HepG2 (cell line): ENCODE data around the gene PPCDC. TPM values are rescaled to one million over a fixed set of nuclear protein-coding genes. Genes with fewer than 3 reads are reported as not detected.
A peak's percentile ranks its signal among the peaks of the same experiment; 100 is the strongest.

Experiments used
- CBFB ChIP-seq: sonication (generic); formaldehyde crosslinking; IDR thresholded peaks from 2 replicates; pipeline ENCODE4 v1.4.0; 2020; ENCODE audit warnings: missing genetic modification reagents
- KDM5A ChIP-seq: fragments of 200-600 bp; sonication (generic); IDR thresholded peaks from 2 replicates; pipeline ENCODE4 v1.7.0; 2018; ENCODE audit warnings: antibody characterized with exemption, mild to moderate bottlenecking, low read length, borderline replicate concordance
- MXD4 ChIP-seq: IDR thresholded peaks from 2 replicates; pipeline ENCODE4 v1.6.1; 2016; ENCODE audit warnings: mild to moderate bottlenecking, missing biosample characterization, missing genetic modification reagents
- NFE2L1 ChIP-seq: sonication (generic); formaldehyde crosslinking; IDR thresholded peaks from 2 replicates; pipeline ENCODE4 v1.4.0; 2020; ENCODE audit warnings: missing genetic modification reagents, mild to moderate bottlenecking, borderline replicate concordance
- REL ChIP-seq: sonication (generic); formaldehyde crosslinking; conservative IDR thresholded peaks from 2 replicates; pipeline ENCODE4 v1.8.0; 2022; ENCODE audit warnings: mild to moderate bottlenecking, missing genetic modification reagents, moderate library complexity
- TEAD3 ChIP-seq: optimal IDR thresholded peaks from 2 replicates; pipeline ENCODE3; 2016; ENCODE audit warnings: borderline replicate concordance
- TSC22D2 ChIP-seq: sonication (generic); formaldehyde crosslinking; IDR thresholded peaks from 2 replicates; pipeline ENCODE4 v1.5.1; 2020; ENCODE audit warnings: missing genetic modification reagents, mild to moderate bottlenecking, borderline replicate concordance
- ZNF143 ChIP-seq: sonication (generic); formaldehyde crosslinking; IDR thresholded peaks from 2 replicates; pipeline ENCODE4 v1.4.0; 2020; ENCODE audit warnings: missing genetic modification reagents
- ZNF451 ChIP-seq: sonication (generic); formaldehyde crosslinking; IDR thresholded peaks from 2 replicates; pipeline ENCODE4 v1.5.0; 2020; ENCODE audit warnings: mild to moderate bottlenecking, missing genetic modification reagents
- ZNF709 ChIP-seq: sonication (generic); formaldehyde crosslinking; IDR thresholded peaks from 2 replicates; pipeline ENCODE4 v1.5.0; 2020; ENCODE audit warnings: mild to moderate bottlenecking, missing genetic modification reagents
- ZNF780A ChIP-seq: sonication (generic); formaldehyde crosslinking; IDR thresholded peaks from 2 replicates; pipeline ENCODE4 v1.8.0; 2022; ENCODE audit warnings: mild to moderate bottlenecking, missing genetic modification reagents, moderate library complexity
- ZNF816 ChIP-seq: sonication (generic); formaldehyde crosslinking; IDR thresholded peaks from 2 replicates; pipeline ENCODE4 v1.8.0; 2022; ENCODE audit warnings: missing genetic modification reagents, mild to moderate bottlenecking, borderline replicate concordance
- ZNF879 ChIP-seq: sonication (generic); formaldehyde crosslinking; IDR thresholded peaks from 2 replicates; pipeline ENCODE4 v1.8.1; 2023; ENCODE audit warnings: missing genetic modification reagents
- polyA plus RNA-seq, 8 experiments: library from polyadenylated mRNA; depleted of rRNA in 3 of 8; stranded (reverse) in 7 of 8; unstranded in 1 of 8; fragments of >200 nt; fragmentation: Illumina TruSeq in 4 of 8; extraction: Trizol in 4 of 8; gene quantifications; 2 replicates each; pipeline versions ENCODE4 v1.2.1 to v1.2.3, GENCODE V29; 2011 to 2016; ENCODE audit warnings: low read depth in 4 of 8, missing spikeins in 1 of 8, mixed read lengths in 1 of 8; ENCODE audit not compliant: insufficient read depth in 1 of 8
- total RNA-seq, 5 experiments: library from RNA; depleted of rRNA; stranded (reverse); fragments of >200 nt; fragmentation: Illumina TruSeq; extraction: Trizol; gene quantifications; 2 replicates each; pipeline ENCODE4 v1.2.3, GENCODE V29; 2016; ENCODE audit warnings: low read depth in 1 of 5
- TF ChIP-seq, protein P1 (sequence below), 2 experiments: sonication (generic) in 1 of 2; formaldehyde crosslinking in 1 of 2; IDR thresholded peaks; 2 replicates each; pipeline versions ENCODE4 v1.5.1 to v1.6.1; 2011 to 2020; ENCODE audit warnings: borderline replicate concordance in 1 of 2, low read depth in 1 of 2, low read length in 1 of 2, mild to moderate bottlenecking in 1 of 2, missing genetic modification reagents in 1 of 2, moderate library complexity in 1 of 2
- TF ChIP-seq, protein P2 (sequence below), 2 experiments: IDR thresholded peaks; 2 replicates each; pipeline ENCODE4 v1.6.1; 2011 to 2012; ENCODE audit warnings: low read length in 2 of 2, borderline replicate concordance in 1 of 2, low read depth in 1 of 2, mild to moderate bottlenecking in 1 of 2, moderate library complexity in 1 of 2
- TF ChIP-seq, protein P3 (sequence below), 2 experiments: sonication (generic) in 1 of 2; formaldehyde crosslinking in 1 of 2; IDR thresholded peaks; 2 replicates each; pipeline versions ENCODE4 v1.4.0 to v1.6.1; 2018 to 2020; ENCODE audit warnings: missing genetic modification reagents in 2 of 2, borderline replicate concordance in 1 of 2, low read depth in 1 of 2, mild to moderate bottlenecking in 1 of 2, missing biosample characterization in 1 of 2

PPCDC gene
- total and polyA plus RNA-seq, 2 of the 13 experiments (the other 11 are each of a cell fraction or from before 2014, with no cell fraction given) = 12.3 to 12.8 TPM

DNA sequence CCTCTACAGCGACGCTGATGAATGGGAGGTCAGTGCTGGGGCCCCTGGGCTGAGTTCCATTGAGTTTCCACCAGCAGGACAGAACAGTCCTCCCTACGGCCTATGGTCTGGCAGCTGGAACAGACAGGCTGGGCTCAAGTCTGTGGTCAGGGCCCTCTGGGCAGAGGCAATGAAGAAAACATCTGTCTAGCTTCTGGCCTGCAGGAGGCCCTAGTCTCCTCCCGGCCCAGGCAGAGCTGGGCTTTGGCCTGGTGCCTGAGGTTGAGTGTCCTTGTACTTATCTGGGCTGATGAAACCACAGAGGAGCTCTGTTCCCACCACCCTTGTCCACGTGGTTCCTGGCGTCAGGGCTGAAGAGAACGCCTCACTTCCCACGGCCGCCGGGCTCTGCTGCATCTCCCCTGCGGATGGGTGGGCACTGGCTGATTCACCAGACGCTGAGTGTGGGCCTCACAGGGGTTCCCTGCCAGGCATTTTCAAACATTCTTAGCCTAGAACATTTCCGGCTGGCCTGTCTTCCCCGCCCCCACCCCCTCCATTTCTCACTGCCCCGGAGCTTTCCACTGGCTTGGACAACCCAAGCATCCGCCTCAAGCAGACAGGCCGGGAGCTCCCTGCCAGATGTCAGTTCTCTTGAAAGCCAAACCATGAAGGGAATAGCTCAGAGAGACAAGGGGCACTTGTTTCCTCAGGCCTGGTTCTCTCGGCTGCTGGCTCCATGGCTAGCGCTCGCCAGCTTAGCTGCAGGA lies 20.3 kb downstream of the PPCDC start (continued):
- TF ChIP-seq, protein P1, sequence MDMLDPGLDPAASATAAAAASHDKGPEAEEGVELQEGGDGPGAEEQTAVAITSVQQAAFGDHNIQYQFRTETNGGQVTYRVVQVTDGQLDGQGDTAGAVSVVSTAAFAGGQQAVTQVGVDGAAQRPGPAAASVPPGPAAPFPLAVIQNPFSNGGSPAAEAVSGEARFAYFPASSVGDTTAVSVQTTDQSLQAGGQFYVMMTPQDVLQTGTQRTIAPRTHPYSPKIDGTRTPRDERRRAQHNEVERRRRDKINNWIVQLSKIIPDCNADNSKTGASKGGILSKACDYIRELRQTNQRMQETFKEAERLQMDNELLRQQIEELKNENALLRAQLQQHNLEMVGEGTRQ (IDR thresholded peaks at IDR 0.05; ENCODE audit: low read depth, low read length) = peak; percentile 71
- TF ChIP-seq, protein P1 (CRISPR knock-in tag; IDR thresholded peaks at IDR 0.05; ENCODE audit: borderline replicate concordance) = peak; percentile 75; the same call in 1 of the 2 replicates
- no peak for TF ChIP-seq ZNF879 (CRISPR knock-in tag)
- TF ChIP-seq TEAD3 (CRISPR knock-in tag) = peak; percentile 70
- TF ChIP-seq, protein P2, sequence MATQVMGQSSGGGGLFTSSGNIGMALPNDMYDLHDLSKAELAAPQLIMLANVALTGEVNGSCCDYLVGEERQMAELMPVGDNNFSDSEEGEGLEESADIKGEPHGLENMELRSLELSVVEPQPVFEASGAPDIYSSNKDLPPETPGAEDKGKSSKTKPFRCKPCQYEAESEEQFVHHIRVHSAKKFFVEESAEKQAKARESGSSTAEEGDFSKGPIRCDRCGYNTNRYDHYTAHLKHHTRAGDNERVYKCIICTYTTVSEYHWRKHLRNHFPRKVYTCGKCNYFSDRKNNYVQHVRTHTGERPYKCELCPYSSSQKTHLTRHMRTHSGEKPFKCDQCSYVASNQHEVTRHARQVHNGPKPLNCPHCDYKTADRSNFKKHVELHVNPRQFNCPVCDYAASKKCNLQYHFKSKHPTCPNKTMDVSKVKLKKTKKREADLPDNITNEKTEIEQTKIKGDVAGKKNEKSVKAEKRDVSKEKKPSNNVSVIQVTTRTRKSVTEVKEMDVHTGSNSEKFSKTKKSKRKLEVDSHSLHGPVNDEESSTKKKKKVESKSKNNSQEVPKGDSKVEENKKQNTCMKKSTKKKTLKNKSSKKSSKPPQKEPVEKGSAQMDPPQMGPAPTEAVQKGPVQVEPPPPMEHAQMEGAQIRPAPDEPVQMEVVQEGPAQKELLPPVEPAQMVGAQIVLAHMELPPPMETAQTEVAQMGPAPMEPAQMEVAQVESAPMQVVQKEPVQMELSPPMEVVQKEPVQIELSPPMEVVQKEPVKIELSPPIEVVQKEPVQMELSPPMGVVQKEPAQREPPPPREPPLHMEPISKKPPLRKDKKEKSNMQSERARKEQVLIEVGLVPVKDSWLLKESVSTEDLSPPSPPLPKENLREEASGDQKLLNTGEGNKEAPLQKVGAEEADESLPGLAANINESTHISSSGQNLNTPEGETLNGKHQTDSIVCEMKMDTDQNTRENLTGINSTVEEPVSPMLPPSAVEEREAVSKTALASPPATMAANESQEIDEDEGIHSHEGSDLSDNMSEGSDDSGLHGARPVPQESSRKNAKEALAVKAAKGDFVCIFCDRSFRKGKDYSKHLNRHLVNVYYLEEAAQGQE (IDR thresholded peaks at IDR 0.05; ENCODE audit: borderline replicate concordance in 1 of 2, low read depth in 1 of 2, low read length in 2 of 2) = no peak
- TF ChIP-seq ZNF816 = no peak
- TF ChIP-seq ZNF709 (CRISPR knock-in tag) = peak; percentile 91; the same call in 1 of the 2 replicates
- TF ChIP-seq KDM5A = no peak
- 0 out of 2 replicates have a peak, but pooled peaks have one; percentile 50 for TF ChIP-seq TSC22D2
- 0 out of 2 replicates have a peak, but pooled peaks have one; percentile 19 for TF ChIP-seq ZNF143
- peak; percentile 76 for TF ChIP-seq MXD4 (CRISPR knock-in tag)
- no peak for TF ChIP-seq REL (CRISPR knock-in tag)
- peak; percentile 70; the same call in 1 of the 2 replicates for TF ChIP-seq ZNF451 (CRISPR knock-in tag)
- no peak; the same call in 1 of the 2 replicates for TF ChIP-seq CBFB (CRISPR knock-in tag)
- TF ChIP-seq, protein P3, sequence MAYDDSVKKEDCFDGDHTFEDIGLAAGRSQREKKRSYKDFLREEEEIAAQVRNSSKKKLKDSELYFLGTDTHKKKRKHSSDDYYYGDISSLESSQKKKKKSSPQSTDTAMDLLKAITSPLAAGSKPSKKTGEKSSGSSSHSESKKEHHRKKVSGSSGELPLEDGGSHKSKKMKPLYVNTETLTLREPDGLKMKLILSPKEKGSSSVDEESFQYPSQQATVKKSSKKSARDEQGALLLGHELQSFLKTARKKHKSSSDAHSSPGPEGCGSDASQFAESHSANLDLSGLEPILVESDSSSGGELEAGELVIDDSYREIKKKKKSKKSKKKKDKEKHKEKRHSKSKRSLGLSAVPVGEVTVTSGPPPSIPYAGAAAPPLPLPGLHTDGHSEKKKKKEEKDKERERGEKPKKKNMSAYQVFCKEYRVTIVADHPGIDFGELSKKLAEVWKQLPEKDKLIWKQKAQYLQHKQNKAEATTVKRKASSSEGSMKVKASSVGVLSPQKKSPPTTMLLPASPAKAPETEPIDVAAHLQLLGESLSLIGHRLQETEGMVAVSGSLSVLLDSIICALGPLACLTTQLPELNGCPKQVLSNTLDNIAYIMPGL (CRISPR knock-in tag; IDR thresholded peaks at IDR 0.05; ENCODE audit: borderline replicate concordance in 1 of 2, low read depth in 1 of 2) = peak; percentile 31 to 81; a peak in 2 of 4 replicates
- TF ChIP-seq ZNF780A (CRISPR knock-in tag) = peak; percentile 83; the same call in 1 of the 2 replicates
- TF ChIP-seq NFE2L1 (CRISPR knock-in tag) = no peak
